Measurements from ENCODE around the gene AGBL3. TPM values are rescaled to one million over a fixed set of nuclear protein-coding genes. Genes with fewer than 3 reads are reported as not detected.
A peak's percentile ranks its signal among the peaks of the same experiment; 100 is the strongest.

The AGBL3 gene
- total RNA-seq, 1 donor from 2014 or later: 1.2 TPM

- TF ChIP-seq CTCF (IDR thresholded peaks at IDR 0.05): no peak
- Mint-ChIP-seq H3K9me3 (ENCODE audit: unreplicated experiment) (peaks cover 23% of the 10 kb centered on the region), H3K4me3 (ENCODE audit: unreplicated experiment) (no peak overlapping the region), H3K36me3 (ENCODE audit: unreplicated experiment) (peaks cover 13% of the 10 kb centered on the region), H3K27ac (ENCODE audit: unreplicated experiment) (no peak overlapping the region), H3K4me1 (ENCODE audit: unreplicated experiment) (no peaks in the 10 kb centered on the region), H3K27me3 (ENCODE audit: unreplicated experiment) (no peaks in the 10 kb centered on the region)
- no peak for DNase-seq (ENCODE audit: extremely low spot score, unreplicated experiment)
Observed at GRCh38 chr7:135177028-135177696, 190.9 kb downstream of the AGBL3 start.

GRCh38 chr7:135178364-135178763, 192.1 kb downstream of the AGBL3 start:
- H3K4me3 Mint-ChIP-seq (ENCODE audit: unreplicated experiment): no peak overlapping the region
- no peak for TF ChIP-seq CTCF (IDR thresholded peaks at IDR 0.05)
- H3K27me3 Mint-ChIP-seq (ENCODE audit: unreplicated experiment): no peaks in the 10 kb centered on the region
- DNase-seq (ENCODE audit: extremely low spot score, unreplicated experiment): no peak
- no peaks in the 10 kb centered on the region for H3K4me1 Mint-ChIP-seq (ENCODE audit: unreplicated experiment)
- H3K9me3 Mint-ChIP-seq (ENCODE audit: unreplicated experiment): peaks cover 31% of the 10 kb centered on the region
- H3K36me3 Mint-ChIP-seq (ENCODE audit: unreplicated experiment): peaks cover 21% of the 10 kb centered on the region
- no peak overlapping the region for H3K27ac Mint-ChIP-seq (ENCODE audit: unreplicated experiment)

GRCh38 chr7:135179321-135179925, 193.1 kb downstream of the AGBL3 start:
- peaks cover 30% of the 10 kb centered on the region for H3K36me3 Mint-ChIP-seq (ENCODE audit: unreplicated experiment)
- peaks cover 31% of the 10 kb centered on the region for H3K9me3 Mint-ChIP-seq (ENCODE audit: unreplicated experiment)
- TF ChIP-seq CTCF (IDR thresholded peaks at IDR 0.05): no peak
- no peak overlapping the region for H3K4me3 Mint-ChIP-seq (ENCODE audit: unreplicated experiment)
- H3K27ac Mint-ChIP-seq (ENCODE audit: unreplicated experiment): no peak overlapping the region
- H3K4me1 Mint-ChIP-seq (ENCODE audit: unreplicated experiment): no peaks in the 10 kb centered on the region
- peak; percentile 46 for DNase-seq (ENCODE audit: extremely low spot score, unreplicated experiment)
- H3K27me3 Mint-ChIP-seq (ENCODE audit: unreplicated experiment): no peaks in the 10 kb centered on the region

- TF ChIP-seq CTCF (IDR thresholded peaks at IDR 0.05): no peak
- no peaks in the 10 kb centered on the region for H3K4me1 Mint-ChIP-seq (ENCODE audit: unreplicated experiment)
- no peaks in the 10 kb centered on the region for H3K27me3 Mint-ChIP-seq (ENCODE audit: unreplicated experiment)
- no peak overlapping the region for H3K27ac Mint-ChIP-seq (ENCODE audit: unreplicated experiment)
- peaks cover 35% of the 10 kb centered on the region for H3K36me3 Mint-ChIP-seq (ENCODE audit: unreplicated experiment)
- H3K9me3 Mint-ChIP-seq (ENCODE audit: unreplicated experiment): peaks cover 31% of the 10 kb centered on the region
- no peak overlapping the region for H3K4me3 Mint-ChIP-seq (ENCODE audit: unreplicated experiment)
- DNase-seq (ENCODE audit: extremely low spot score, unreplicated experiment): peak; percentile 25
Observed at GRCh38 chr7:135180122-135180521, 193.8 kb downstream of the AGBL3 start.

GRCh38 chr7:135181261-135181928, 195.1 kb downstream of the AGBL3 start:
- no peak for DNase-seq (ENCODE audit: extremely low spot score, unreplicated experiment)
- Mint-ChIP-seq H3K9me3 (ENCODE audit: unreplicated experiment) (peaks cover 31% of the 10 kb centered on the region), H3K27ac (ENCODE audit: unreplicated experiment) (no peak overlapping the region), H3K4me3 (ENCODE audit: unreplicated experiment) (no peak overlapping the region), H3K36me3 (ENCODE audit: unreplicated experiment) (peaks cover 44% of the 10 kb centered on the region), H3K27me3 (ENCODE audit: unreplicated experiment) (no peaks in the 10 kb centered on the region), H3K4me1 (ENCODE audit: unreplicated experiment) (no peaks in the 10 kb centered on the region)
- TF ChIP-seq CTCF (IDR thresholded peaks at IDR 0.05): no peak
